Hematopoietic multipotent progenitor cell treated with erythropoietin and hydrocortisone succinate and interleukin-3 and kit ligand, for 8 days (in vitro differentiated cells): Measurements from ENCODE around the gene NGLY1.

ENCODE experiments used
- DNase-seq: peaks from one replicate; pipeline ENCODE4 v3.0.0-alpha.2; 2015

The NGLY1 gene

GRCh38 chr3:25783661-25784512, 644 bp upstream of the NGLY1 start:
- DNase-seq = peak; percentile 60

- no peak for DNase-seq
These were observed 656 bp downstream of the NGLY1 start for GRCh38 chr3:25782636-25782937.

GRCh38 chr3:25781758-25782594, 1.3 kb downstream of the NGLY1 start:
- DNase-seq = peak; percentile 30

GRCh38 chr3:25781145-25781757, 2.0 kb downstream of the NGLY1 start:
- DNase-seq = no peak

GRCh38 chr3:25780618-25781017, 2.6 kb downstream of the NGLY1 start:
- no peak for DNase-seq

GRCh38 chr3:25775936-25776335, 7.3 kb downstream of the NGLY1 start:
- no peak for DNase-seq

GRCh38 chr3:25768851-25769250, 14.4 kb downstream of the NGLY1 start:
- DNase-seq = no peak

- no peak for DNase-seq
These were observed 31.5 kb downstream of the NGLY1 start for GRCh38 chr3:25751725-25752124.

GRCh38 chr3:25751048-25751447, 32.2 kb downstream of the NGLY1 start:
- DNase-seq = no peak

GRCh38 chr3:25749031-25749581, 34.1 kb downstream of the NGLY1 start:
- DNase-seq = no peak

- DNase-seq = no peak
These were observed 35.1 kb downstream of the NGLY1 start for GRCh38 chr3:25748189-25748588.

- DNase-seq = no peak
These were observed 36.2 kb downstream of the NGLY1 start for GRCh38 chr3:25747033-25747432.

GRCh38 chr3:25744470-25744869, 38.8 kb downstream of the NGLY1 start:
- no peak for DNase-seq

GRCh38 chr3:25728101-25728500, 55.1 kb downstream of the NGLY1 start:
- DNase-seq = no peak

- DNase-seq = no peak
These were observed 55.9 kb downstream of the NGLY1 start for GRCh38 chr3:25727316-25727715.

- no peak for DNase-seq
These were observed 57.4 kb downstream of the NGLY1 start for GRCh38 chr3:25725810-25726209.

GRCh38 chr3:25724948-25725645, 58.1 kb downstream of the NGLY1 start:
- peak; percentile 5 for DNase-seq

GRCh38 chr3:25723802-25724201, 59.4 kb downstream of the NGLY1 start:
- no peak for DNase-seq

GRCh38 chr3:25719321-25719720, 63.9 kb downstream of the NGLY1 start:
- DNase-seq = no peak

- DNase-seq = no peak
These were observed 69.8 kb downstream of the NGLY1 start for GRCh38 chr3:25713341-25713985.

GRCh38 chr3:25711090-25711489, 72.2 kb downstream of the NGLY1 start:
- no peak for DNase-seq

- DNase-seq = no peak
These were observed 75.2 kb downstream of the NGLY1 start for GRCh38 chr3:25708036-25708435.
